ENCODE results near the gene ILRUN.
"Not testable (repeated sequence)": the region's sequence is repeated elsewhere in the genome, so short reads cannot be mapped to it uniquely, and the experiment has no call there.

Gene ILRUN

DNA sequence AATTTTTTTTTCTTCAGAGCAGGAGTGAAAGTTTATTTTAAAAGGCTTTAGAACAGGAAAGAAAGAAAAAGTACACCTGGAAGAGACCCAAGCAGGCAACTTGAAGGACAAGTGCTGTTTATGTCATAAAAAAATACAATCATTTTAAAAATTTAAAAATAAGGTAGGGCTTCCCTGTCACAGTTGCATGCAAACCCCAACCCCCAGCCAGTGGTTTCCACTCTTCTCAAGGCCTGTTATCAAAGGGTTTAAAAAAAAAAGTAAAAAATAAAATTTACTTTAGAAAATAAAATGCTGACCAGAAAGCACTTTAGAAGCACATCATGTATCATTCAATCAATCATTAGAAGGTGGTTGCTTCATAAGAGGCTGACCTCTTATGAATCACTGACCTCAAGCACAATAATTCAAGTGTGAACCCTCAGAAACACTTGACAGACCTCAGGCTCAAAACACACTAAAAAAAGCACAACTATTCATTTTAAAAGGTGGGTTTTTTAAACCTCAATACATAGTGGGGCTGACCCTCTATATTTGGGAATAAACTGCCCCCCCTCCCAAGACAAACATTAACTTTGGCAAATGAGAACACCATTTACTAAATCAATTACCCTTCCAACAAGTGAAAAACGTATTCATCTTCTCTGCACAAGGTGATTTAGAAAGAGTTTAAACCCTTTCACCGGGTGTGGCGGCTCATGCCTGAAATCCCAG, 15.6 kb downstream of the ILRUN start:
- peak overlapping the region; percentile 34 for H3K27ac Mint-ChIP-seq
- H3K27me3 Mint-ChIP-seq: no peaks in the 10 kb centered on the region
- peaks cover 37% of the 10 kb centered on the region for H3K4me1 Mint-ChIP-seq (ENCODE audit: low read depth)
- H3K36me3 Mint-ChIP-seq: peaks cover 2% of the 10 kb centered on the region
- no peak overlapping the region for H3K4me3 Mint-ChIP-seq
- no peaks in the 10 kb centered on the region for H3K9me3 Mint-ChIP-seq (ENCODE audit: low read depth)

GRCh38 chr6:34680313-34680712, 16.3 kb downstream of the ILRUN start:
- H3K36me3 Mint-ChIP-seq; H3K27me3 Mint-ChIP-seq; H3K4me3 Mint-ChIP-seq; H3K27ac Mint-ChIP-seq; H3K9me3 Mint-ChIP-seq (ENCODE audit: low read depth): not testable (repeated sequence)
- H3K4me1 Mint-ChIP-seq (ENCODE audit: low read depth): peaks cover 38% of the 10 kb centered on the region

GRCh38 chr6:34679552-34680253, 16.9 kb downstream of the ILRUN start:
- Mint-ChIP-seq H3K4me3 (no peak overlapping the region), H3K27ac (no peak overlapping the region)

DNA sequence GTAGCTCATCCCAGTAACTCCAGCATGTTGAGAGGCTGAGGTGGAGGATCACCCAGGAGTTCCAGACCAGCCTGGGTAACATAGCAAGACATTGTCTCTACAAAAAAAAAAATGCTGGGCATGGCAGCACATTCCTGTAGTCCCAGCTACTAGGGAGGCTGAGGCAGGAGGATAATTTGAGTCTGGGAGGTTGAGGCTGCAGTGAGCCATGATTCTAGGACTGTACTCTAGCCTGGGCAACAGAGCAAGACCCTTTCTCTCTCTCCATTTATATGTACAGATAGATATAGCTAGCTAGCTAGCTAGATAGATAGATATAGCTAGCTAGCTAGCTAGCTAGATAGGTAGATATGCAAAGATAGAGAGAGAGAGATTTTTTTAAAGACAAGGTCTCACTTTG, 20.4 kb downstream of the ILRUN start:
- H3K36me3 Mint-ChIP-seq: no peaks in the 10 kb centered on the region
- H3K27me3 Mint-ChIP-seq: no peaks in the 10 kb centered on the region
- H3K4me1 Mint-ChIP-seq (ENCODE audit: low read depth): peaks cover 57% of the 10 kb centered on the region
- no peak overlapping the region for H3K4me3 Mint-ChIP-seq
- no peaks in the 10 kb centered on the region for H3K9me3 Mint-ChIP-seq (ENCODE audit: low read depth)
- H3K27ac Mint-ChIP-seq: peak overlapping the region; percentile 69

More at GRCh38 chr6:34679552-34680253, 16.9 kb downstream of the ILRUN start:
- Mint-ChIP-seq H3K36me3 (no peaks in the 10 kb centered on the region), H3K4me1 (ENCODE audit: low read depth) (peaks cover 38% of the 10 kb centered on the region), H3K9me3 (ENCODE audit: low read depth) (no peaks in the 10 kb centered on the region), H3K27me3 (no peaks in the 10 kb centered on the region)

- H3K4me3 Mint-ChIP-seq; H3K9me3 Mint-ChIP-seq (ENCODE audit: low read depth); H3K27me3 Mint-ChIP-seq; H3K36me3 Mint-ChIP-seq: not testable (repeated sequence)
- peaks cover 58% of the 10 kb centered on the region for H3K4me1 Mint-ChIP-seq (ENCODE audit: low read depth)
- H3K27ac Mint-ChIP-seq: peak overlapping the region; percentile 89
Observed at GRCh38 chr6:34674930-34675329, 21.6 kb downstream of the ILRUN start.

DNA sequence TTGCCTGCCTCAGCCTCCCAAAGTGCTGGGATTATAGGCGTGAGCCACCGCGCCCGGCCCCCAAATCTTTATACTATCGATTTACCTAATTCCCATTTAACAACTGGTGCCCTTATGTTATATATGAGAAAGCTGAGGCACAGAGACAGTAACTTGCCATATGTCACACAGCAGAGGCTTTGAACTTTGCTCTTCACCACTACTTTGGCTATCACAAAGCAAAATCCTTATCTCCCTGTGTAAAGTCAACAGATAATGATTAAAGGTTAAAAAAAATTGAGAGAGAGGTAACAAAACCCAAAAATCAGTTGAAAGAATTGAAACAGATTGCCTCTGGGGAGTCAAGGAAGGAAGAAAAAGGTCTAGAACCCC, 22.3 kb downstream of the ILRUN start:
- peak overlapping the region; percentile 89 for H3K27ac Mint-ChIP-seq
- H3K4me3 Mint-ChIP-seq: peak overlapping the region; percentile 58
- no peaks in the 10 kb centered on the region for H3K9me3 Mint-ChIP-seq (ENCODE audit: low read depth)
- H3K4me1 Mint-ChIP-seq (ENCODE audit: low read depth): peaks cover 59% of the 10 kb centered on the region
- H3K27me3 Mint-ChIP-seq: no peaks in the 10 kb centered on the region
- no peaks in the 10 kb centered on the region for H3K36me3 Mint-ChIP-seq

- Mint-ChIP-seq H3K27me3 (no peaks in the 10 kb centered on the region), H3K4me1 (ENCODE audit: low read depth) (peaks cover 61% of the 10 kb centered on the region)
Observed at GRCh38 chr6:34673064-34673463, 23.5 kb downstream of the ILRUN start.

DNA sequence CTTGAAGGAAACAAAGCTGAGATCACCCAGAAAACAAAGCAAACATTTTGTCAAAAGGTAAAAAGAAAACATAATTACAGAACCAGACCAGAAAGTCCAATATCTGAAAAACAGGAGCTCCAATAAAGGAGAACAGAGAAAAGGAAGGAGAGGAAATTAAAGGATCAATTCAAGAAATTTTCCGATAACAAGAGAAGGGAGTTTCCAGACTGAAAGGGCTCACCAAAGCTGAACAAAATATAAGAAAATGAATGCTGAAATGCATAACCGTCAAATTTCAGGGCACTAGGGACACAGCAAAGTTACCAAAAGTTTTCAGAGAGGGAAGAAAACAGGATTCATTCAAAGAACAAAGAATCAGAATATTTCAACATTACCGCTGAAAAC, 23.9 kb downstream of the ILRUN start:
- Mint-ChIP-seq H3K4me1 (ENCODE audit: low read depth) (peaks cover 64% of the 10 kb centered on the region), H3K4me3 (peak overlapping the region; percentile 77), H3K27ac (peak overlapping the region; percentile 94), H3K9me3 (ENCODE audit: low read depth) (no peaks in the 10 kb centered on the region), H3K27me3 (no peaks in the 10 kb centered on the region), H3K36me3 (no peaks in the 10 kb centered on the region)

More at GRCh38 chr6:34673064-34673463, 23.5 kb downstream of the ILRUN start:
- H3K4me3 Mint-ChIP-seq: peak overlapping the region; percentile 77
- no peaks in the 10 kb centered on the region for H3K9me3 Mint-ChIP-seq (ENCODE audit: low read depth)
- peak overlapping the region; percentile 94 for H3K27ac Mint-ChIP-seq
- no peaks in the 10 kb centered on the region for H3K36me3 Mint-ChIP-seq

- Mint-ChIP-seq H3K27me3 (no peaks in the 10 kb centered on the region), H3K27ac (peak overlapping the region; percentile 94), H3K4me3 (peak overlapping the region; percentile 77), H3K4me1 (ENCODE audit: low read depth) (peaks cover 67% of the 10 kb centered on the region), H3K36me3 (no peaks in the 10 kb centered on the region), H3K9me3 (ENCODE audit: low read depth) (no peaks in the 10 kb centered on the region)
Observed at GRCh38 chr6:34671801-34672656, 24.5 kb downstream of the ILRUN start.

DNA sequence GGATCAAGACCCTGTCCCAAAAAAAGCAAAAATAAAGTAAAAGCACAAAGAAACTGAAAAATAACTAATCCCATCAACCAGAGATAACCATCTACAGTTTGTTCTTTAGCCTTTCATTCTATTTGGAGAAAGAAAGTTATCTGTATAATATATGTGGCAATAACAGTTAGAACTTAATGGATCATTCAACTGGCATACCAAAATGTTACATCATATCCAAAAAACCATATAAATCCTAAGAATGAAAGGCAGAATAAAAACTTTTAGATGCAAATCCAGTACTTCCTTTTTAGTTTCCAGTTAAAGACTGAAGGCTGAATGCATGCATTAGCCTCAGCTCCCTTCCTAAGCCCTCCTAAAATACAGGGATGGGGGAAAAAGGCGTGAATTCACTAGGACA, 25.2 kb downstream of the ILRUN start:
- Mint-ChIP-seq H3K27ac (peak overlapping the region; percentile 94), H3K27me3 (no peaks in the 10 kb centered on the region), H3K4me3 (peak overlapping the region; percentile 77), H3K4me1 (ENCODE audit: low read depth) (peaks cover 71% of the 10 kb centered on the region), H3K36me3 (no peaks in the 10 kb centered on the region), H3K9me3 (ENCODE audit: low read depth) (no peaks in the 10 kb centered on the region)

DNA sequence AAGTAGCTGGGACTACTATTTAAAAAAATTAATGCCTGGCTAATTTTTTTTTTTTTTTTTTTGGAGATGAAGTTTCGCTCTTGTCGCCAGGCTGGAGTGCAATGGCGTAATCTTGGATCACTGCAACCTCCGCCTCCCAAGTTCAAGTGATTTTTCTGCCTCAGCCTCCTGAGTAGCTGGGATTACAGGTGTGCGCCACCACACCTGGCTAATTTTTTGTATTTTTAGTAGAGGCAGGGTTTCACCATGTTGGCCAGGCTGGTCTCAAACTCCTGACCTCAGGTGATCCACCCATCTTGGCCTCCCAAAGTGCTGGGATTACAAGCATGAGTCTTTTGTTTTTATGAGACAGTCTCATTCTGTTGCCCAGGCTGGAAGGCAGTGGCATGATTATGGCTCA, 27.8 kb downstream of the ILRUN start:
- H3K27ac Mint-ChIP-seq; H3K4me3 Mint-ChIP-seq; H3K27me3 Mint-ChIP-seq; H3K36me3 Mint-ChIP-seq; H3K9me3 Mint-ChIP-seq (ENCODE audit: low read depth): not testable (repeated sequence)
- H3K4me1 Mint-ChIP-seq (ENCODE audit: low read depth): peaks cover 69% of the 10 kb centered on the region

DNA sequence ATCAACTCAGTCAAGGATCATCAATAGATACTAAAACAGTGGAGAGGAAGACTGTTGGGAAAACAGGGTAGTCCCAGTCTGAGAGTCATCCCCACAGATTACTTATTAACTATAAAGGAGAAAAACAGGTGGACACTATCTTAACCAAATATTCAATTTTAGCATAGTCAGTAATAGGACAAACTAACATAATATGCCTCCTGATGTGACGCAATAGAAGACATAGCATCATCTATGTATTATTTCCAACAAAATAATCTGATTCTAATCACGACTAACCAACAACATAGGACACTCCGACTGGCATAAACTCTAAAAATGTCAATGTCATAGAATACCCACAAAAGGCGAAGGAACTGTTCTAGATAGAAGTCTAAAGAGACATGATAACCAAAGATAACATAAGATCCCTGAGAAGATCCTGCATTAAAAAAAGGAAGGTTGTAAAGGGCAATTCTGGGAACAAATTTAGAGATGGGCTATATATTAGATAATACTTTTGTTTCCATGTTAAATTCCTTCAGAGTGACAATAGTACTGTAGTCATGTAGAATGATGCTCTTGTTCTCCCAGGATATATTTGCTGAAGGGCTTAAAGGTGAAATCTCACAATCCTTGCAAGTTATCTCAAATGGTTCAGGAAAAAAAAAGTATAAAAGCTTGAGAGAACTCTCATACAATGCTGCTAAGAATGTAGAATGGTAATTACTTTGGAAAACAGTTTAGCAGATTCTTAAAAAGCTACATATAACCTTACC, 28.9 kb downstream of the ILRUN start:
- peaks cover 5% of the 10 kb centered on the region for H3K36me3 Mint-ChIP-seq
- H3K9me3 Mint-ChIP-seq (ENCODE audit: low read depth): no peaks in the 10 kb centered on the region
- peak overlapping the region; percentile 4 for H3K27ac Mint-ChIP-seq
- no peaks in the 10 kb centered on the region for H3K27me3 Mint-ChIP-seq
- no peak overlapping the region for H3K4me3 Mint-ChIP-seq
- peaks cover 61% of the 10 kb centered on the region for H3K4me1 Mint-ChIP-seq (ENCODE audit: low read depth)

GRCh38 chr6:34665019-34665418, 31.5 kb downstream of the ILRUN start:
- H3K27me3 Mint-ChIP-seq: no peaks in the 10 kb centered on the region
- peak overlapping the region; percentile 92 for H3K27ac Mint-ChIP-seq
- H3K9me3 Mint-ChIP-seq (ENCODE audit: low read depth): no peaks in the 10 kb centered on the region
- peaks cover 59% of the 10 kb centered on the region for H3K4me1 Mint-ChIP-seq (ENCODE audit: low read depth)
- H3K36me3 Mint-ChIP-seq: peaks cover 9% of the 10 kb centered on the region
- no peak overlapping the region for H3K4me3 Mint-ChIP-seq

DNA sequence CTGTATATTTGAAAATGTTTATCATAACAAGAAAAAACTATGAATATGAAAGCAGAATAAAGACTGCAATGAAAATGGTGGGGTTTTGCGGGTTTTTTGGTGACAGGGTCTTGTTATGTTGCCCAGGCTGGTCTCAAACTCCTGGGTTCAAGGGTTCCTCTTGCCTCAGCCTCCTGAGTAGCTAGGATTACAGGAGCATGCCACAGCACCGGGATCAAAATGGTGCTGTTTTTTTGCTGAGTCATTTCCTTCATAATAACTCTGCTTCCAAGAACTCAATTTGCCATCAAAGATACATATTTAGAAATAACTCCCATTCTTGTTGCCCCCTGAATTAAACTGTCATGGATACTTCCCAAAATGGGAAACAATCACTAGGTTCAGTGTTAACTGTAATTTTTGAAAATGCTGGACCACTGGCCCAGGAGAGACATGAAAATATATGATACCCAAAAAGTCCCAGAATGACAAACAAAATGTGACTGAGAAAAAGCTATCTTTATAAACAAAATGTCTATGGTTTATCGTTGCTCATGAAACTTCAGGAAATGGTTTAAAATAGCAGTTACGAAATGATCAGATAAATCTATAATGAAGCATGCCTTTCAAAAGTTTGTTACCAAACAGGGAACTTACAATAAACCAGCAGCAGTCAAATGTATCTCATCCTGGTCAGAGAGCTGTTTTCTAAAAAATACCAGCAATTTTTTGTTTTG, 32.2 kb downstream of the ILRUN start:
- Mint-ChIP-seq H3K27me3 (no peaks in the 10 kb centered on the region), H3K27ac (peak overlapping the region; percentile 92), H3K36me3 (peaks cover 9% of the 10 kb centered on the region), H3K4me1 (ENCODE audit: low read depth) (peaks cover 57% of the 10 kb centered on the region), H3K9me3 (ENCODE audit: low read depth) (no peaks in the 10 kb centered on the region), H3K4me3 (peak overlapping the region; percentile 51)
